ENCODE data around the gene TDRD9. TPM values are rescaled to one million over a fixed set of nuclear protein-coding genes. Genes with fewer than 3 reads are reported as not detected.

TDRD9 gene
- polyA plus RNA-seq, 3 donors = 1.5 to 6.1 (median 3.4) TPM

DNA sequence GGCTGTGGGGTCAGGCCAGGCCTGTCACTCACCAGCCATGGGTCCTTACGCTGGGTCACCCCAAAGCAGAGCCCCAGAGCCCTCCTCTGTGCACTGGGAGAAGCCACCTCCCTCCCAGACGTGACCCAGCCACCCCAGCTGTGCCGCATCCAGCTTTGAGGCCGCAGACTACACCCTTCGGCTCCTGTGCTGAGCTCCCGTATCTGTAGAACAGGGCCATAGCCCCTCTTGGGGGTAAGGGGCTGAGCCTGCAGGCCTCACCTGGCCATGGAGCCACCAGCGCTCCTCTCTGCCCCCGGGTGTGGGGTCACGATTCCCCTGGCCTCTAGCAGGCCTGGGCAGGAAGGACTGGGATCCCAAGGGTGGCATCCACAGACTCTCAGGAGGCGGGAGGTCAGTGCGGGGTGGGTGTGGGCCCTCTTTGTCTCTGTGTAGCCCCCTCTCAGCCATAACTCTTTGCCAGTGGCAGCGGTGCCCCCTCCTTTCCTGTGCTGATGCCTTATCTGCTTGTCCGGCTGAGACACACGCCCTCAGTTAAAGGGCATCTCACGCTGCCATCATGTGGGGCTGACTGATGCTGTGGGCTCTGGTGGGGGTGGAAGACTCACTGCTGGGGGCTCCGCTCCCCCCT, 173.5 kb downstream of the TDRD9 start:
- no peak for DNase-seq

Other genes with a start within 250 kb of the TDRD9 start
- gene XRCC3, start 213.0 kb upstream of the TDRD9 start, polyA plus RNA-seq (ENCODE audit: insufficient read length in 3 of 3) = 10 to 100 TPM; 15.5 to 23.1 (median 21.1) TPM
- 10 to 100 TPM; 56.2 to 61.2 (median 59.7) TPM for gene ZFYVE21, start 212.6 kb upstream of the TDRD9 start, polyA plus RNA-seq (ENCODE audit: insufficient read length in 3 of 3)
- gene PPP1R13B, start 80.9 kb upstream of the TDRD9 start, polyA plus RNA-seq (ENCODE audit: insufficient read length in 3 of 3) = 10 to 100 TPM; 29.6 to 43.6 (median 41.0) TPM
- gene RD3L, start 14.1 kb downstream of the TDRD9 start, polyA plus RNA-seq (ENCODE audit: insufficient read length in 3 of 3) = not detected
- 10 to 100 TPM; 14.4 to 25.4 (median 14.9) TPM for gene ASPG, start 157.2 kb downstream of the TDRD9 start, polyA plus RNA-seq (ENCODE audit: insufficient read length in 3 of 3)
- 10 to 100 TPM; 12.6 to 14.5 (median 12.6) TPM for gene KIF26A, start 210.1 kb downstream of the TDRD9 start, polyA plus RNA-seq (ENCODE audit: insufficient read length in 3 of 3)

All from renal pelvis (tissue), 4 donors.